IPS DF 4.7 (cell line): Measurements from ENCODE around the gene PTPRK.
"Not testable (repeated sequence)": the region's sequence is repeated elsewhere in the genome, so short reads cannot be mapped to it uniquely, and the experiment has no call there.

Experiments used
- DNase-seq: peaks from one replicate; pipeline ENCODE4 v3.0.0-alpha.2; 2013; ENCODE audit warnings: low spot score; ENCODE audit errors: extremely low read depth

PTPRK gene

DNA sequence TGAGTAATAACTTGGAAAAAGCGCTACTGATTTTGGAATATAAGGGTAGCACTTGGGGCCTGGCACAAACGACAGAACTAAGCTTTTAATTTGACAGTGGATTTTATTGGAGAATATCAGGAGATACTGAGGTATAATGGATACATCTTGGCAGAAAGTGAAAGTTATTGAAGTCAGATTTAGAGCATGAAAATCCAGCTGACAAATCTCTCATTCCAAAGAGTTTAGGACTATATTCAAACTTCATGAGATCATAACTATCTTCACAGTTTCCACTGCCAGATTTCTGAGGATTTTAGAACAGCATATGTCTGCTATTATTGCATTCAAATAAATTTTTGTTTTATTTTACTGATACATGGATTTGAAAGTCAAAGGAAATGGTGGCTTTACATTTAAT, 487.2 kb downstream of the PTPRK start:
- DNase-seq = no peak

- no peak for DNase-seq
These were observed 488.4 kb downstream of the PTPRK start for GRCh38 chr6:128032042-128032441.

- no peak for DNase-seq
These were observed 490.6 kb downstream of the PTPRK start for GRCh38 chr6:128029826-128030225.

DNA sequence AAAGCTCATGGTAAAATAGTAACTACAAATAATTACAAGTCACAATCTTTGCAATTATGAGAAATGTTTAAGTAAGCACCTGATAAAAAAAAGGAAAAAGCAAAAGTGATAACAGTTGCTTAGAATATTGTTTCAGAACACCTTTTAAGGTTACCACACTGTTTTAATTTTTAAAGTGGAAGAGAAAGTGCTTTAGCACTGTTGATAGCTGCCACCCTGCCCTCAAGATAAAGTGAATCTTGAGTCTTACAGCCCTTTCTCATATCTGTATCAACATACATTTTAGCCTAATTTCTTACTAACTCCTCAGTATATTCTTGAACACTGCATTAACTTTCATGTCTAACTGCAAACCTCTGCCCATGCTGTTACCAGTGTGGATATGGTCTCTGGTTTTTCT, 492.2 kb downstream of the PTPRK start:
- no peak for DNase-seq

- no peak for DNase-seq
These were observed 494.9 kb downstream of the PTPRK start for GRCh38 chr6:128025478-128025877.

DNA sequence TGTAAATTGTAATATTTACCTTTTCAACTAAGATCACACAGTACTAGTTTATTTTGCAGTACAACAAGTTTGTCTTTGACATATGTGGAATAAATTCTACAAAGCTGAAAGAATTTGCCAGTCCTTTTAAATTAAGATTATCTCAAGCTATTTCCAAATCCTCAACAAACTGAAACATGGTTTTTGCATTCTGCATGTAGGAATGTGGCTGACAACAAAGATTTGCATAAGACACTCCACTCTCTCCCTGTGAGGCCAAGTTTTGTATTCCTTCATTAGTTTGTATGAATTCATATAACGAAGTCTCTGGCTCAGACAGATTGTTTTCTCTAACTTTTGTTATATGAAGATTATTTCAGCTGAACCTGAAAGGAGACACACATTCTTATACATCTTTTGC, 495.4 kb downstream of the PTPRK start:
- DNase-seq = no peak

- no peak for DNase-seq
These were observed 496.4 kb downstream of the PTPRK start for GRCh38 chr6:128024046-128024445.

DNA sequence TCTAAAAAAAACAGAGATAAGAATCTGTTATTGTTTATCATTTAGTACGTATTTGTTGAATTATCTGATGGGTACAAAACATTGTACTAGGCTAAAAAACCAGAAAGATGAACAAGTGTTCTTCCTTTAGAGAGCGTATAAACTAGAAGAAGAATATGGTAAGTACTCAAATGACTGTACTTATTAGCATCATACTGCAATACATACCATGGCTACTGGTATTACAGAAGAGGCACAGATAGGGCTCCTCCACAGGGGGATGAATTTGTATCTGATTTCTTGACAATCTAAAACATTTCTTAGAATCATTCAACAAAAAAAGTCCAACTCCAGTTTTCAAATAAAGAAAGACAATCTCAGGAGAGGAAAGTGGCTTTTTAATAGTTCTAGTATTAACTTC, 501.6 kb downstream of the PTPRK start:
- no peak for DNase-seq

- DNase-seq = no peak
These were observed 503.1 kb downstream of the PTPRK start for GRCh38 chr6:128017288-128017687.

- DNase-seq = no peak
These were observed 512.7 kb downstream of the PTPRK start for GRCh38 chr6:128007658-128008057.

- DNase-seq = no peak
These were observed 515.4 kb downstream of the PTPRK start for GRCh38 chr6:128005009-128005408.

DNA sequence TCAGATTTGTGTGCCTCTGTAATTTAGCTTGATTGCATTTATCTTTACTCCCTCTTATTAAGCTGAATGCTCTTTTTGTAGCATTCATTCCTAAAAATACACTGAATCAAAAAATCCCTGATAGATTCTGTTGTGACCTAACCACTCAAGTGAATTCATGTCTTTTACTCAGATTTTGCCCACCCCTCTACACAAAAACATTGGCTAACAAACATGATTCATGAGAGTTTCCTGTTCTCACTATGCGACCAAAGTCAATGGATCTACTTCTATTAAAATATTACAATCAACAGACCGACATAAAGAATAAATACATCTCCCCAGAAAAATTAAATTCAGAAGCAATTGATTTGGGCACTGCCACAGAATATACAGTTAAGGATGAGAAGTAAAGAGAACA, 520.0 kb downstream of the PTPRK start:
- no peak for DNase-seq

GRCh38 chr6:127998985-127999384, 521.4 kb downstream of the PTPRK start:
- DNase-seq = no peak

- no peak for DNase-seq
These were observed 522.8 kb downstream of the PTPRK start for GRCh38 chr6:127997496-127998164.

DNA sequence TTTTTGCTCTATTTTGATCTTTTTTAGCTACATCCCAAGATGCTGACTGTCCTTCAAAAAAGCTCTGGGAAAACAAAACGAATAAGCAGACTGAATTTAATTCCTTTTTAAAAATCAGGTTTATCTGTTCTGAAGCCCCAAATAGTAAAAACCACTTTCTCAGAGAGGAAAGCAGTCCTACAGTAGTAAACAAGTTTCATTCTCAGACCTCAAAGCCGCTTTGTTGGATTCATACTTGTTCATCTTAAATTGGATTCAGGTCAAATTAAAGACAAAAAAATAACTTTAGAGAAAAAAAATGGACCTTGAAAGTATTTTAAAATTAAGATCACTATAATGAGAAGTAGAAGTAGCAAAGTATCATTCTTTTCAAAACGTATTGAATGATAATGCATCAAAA, 523.5 kb downstream of the PTPRK start:
- no peak for DNase-seq

- DNase-seq = no peak
These were observed 528.3 kb downstream of the PTPRK start for GRCh38 chr6:127992144-127992543.

DNA sequence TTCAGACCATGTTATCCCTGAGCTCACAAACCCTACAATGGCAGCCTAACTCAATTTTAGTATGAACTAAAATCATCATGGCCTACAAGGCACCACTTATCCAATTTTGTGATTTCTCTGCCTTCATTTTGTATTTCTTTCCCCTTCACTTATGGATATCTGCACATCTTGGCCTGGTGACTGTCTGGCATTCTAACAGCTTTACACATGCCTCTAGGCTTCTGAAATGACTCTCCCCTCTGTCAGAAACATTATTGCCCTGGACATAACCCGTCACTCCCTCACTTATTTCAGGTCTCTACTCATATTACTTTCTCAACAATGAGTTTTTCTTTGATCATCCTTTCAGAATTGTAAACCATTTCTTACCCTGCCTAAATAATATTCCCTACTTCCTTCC, 530.3 kb downstream of the PTPRK start:
- no peak for DNase-seq

- no peak for DNase-seq
These were observed 539.4 kb downstream of the PTPRK start for GRCh38 chr6:127980996-127981395.

- not testable (repeated sequence) for DNase-seq
These were observed 542.2 kb downstream of the PTPRK start for GRCh38 chr6:127978185-127978584.

DNA sequence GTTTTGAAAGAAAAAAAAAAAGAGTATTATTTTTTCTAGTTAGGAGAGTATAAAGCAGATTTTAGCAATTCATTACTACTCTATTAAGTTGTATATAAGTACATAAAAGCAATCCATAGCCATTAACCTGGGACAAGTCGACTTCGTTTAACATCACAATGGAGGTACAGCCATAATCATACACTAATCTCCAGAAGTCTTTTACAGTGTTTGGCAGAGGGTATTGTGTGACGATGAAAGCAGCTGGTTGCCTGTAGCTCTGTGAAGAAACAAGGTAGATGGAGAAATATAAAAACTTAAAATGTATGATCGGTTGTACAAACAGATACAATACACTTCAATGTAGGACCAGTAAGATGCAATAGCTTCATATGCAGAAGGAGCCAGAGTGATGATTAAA, 543.6 kb downstream of the PTPRK start:
- no peak for DNase-seq

DNA sequence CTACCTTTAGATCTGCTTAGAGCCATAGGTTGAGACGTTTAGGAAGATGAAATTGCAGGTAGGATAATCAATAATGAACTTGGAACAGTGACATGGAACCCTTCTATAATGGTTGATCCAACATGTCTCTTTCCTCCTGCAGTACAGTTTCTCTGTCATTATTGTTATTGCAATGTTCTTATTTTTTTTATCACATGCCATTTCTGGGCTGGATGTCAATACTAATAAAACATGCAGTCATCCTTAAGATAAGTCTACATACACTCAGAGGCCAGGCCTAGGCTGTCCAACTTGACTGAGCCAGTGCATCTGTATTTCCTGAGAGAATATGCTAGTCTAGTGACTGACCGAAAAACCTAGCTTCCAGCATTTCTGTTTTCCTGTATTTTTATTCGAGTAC, 544.3 kb downstream of the PTPRK start:
- no peak for DNase-seq

- DNase-seq = no peak
These were observed 547.6 kb downstream of the PTPRK start for GRCh38 chr6:127972815-127973214.

DNA sequence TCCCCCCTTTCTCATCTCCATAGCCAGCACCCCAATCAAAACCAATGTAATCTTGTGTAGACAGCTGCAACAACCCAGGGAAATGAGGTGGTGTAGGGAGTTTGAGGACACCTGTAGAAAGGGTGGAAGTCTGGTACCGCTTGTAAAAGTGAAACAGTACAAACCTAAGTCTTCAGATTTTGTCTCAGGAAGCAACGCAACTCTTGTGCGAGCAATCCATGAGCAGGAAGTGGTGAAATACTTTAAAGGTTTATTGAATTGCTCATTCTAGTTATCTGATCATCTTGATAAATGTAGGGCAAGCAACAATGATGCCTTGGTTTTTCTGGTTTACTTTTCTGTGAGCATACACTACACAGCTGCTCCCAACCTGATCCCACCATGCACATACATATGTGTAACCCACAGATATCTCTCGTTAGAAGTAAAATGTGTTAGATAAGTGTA, 548.4 kb downstream of the PTPRK start:
- DNase-seq = no peak

DNA sequence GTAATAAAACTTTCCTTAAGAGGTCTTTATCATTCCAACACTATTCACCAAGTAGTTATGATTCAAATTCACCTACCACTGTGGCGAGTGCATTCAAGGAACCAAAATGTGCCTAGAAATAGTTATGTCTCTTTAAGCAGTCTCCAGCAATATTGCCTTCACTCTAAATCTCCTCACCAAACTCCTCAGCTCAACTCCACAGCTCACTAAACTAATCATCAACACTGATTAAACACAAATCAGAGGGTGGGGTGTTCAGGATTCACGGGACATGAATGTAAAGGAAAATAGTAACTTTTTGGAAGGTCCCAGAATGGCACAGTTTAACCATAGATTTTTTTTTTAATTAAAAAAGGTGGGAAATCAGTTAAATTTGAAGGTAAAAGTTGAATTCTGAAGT, 549.0 kb downstream of the PTPRK start:
- DNase-seq = no peak
